ENCODE measurements around the gene AXIN1. TPM values are rescaled to one million over a fixed set of nuclear protein-coding genes. Genes with fewer than 3 reads are reported as not detected.
A peak's percentile ranks its signal among the peaks of the same experiment; 100 is the strongest.

AXIN1 gene
- total RNA-seq, 1 experiment from 2014 or later, result 53.3 TPM

DNA sequence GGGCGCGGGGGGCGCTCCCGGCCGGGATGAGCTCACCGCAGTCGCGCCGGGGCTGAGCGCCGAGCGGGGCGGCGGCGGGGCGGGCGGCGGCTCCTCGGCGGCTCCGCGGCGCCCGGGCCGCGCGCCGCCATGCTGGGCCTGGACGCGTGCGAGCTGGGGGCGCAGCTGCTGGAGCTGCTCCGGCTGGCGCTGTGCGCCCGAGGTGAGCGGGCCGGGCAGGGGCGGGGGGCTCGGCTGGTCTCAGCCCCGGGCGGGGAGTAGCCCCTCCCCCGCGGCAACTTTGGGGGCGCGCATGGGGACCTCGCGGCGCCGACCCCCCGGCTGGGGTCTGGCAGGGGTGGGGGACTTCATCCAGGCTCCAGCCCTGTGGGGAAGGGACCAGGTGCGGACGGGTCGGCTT lies 72.0 kb downstream of the AXIN1 start, which contains the start of gene ARHGDIG:
ARHGDIG (plus strand) TSS at position 40 of the 400 bp plus-strand sequence; CDS start at position 130, 90 bp downstream.
- intact Hi-C loops (cut with micrococcal nuclease; ENCODE audit: unreplicated experiment), result no loop called here
- CTCF ChIA-PET, result no interaction called here
- peak within 1 kb of the TSS; percentile 18 to 25; a peak in 3 of 4 replicates for H3K4me3 ChIP-seq (ENCODE audit: low read depth in 2 of 2, low read length in 2 of 2)
- in situ Hi-C loops (cut with HindIII; ENCODE audit: low pct_unique_long_range_greater_than_20kb, low sequenced_read_pairs), result no loop called here
- DNase-seq (ENCODE audit: low read depth, low spot score) (no peak), ATAC-seq (no peak)
- POLR2A ChIA-PET, result no interaction called here
- no peaks in the 10 kb centered on the region for H3K36me3 ChIP-seq (ENCODE audit: control insufficient read depth, insufficient read depth, low read length)
- H3K9me3 ChIP-seq (ENCODE audit: control insufficient read depth, insufficient read depth, low read depth, low read length), result no peaks in the 10 kb centered on the region
- H3K27ac ChIP-seq (ENCODE audit: low read length), result no peak within 1 kb of the TSS
- no TSS peak for BruUV-seq (replicated peaks)
- H3K27me3 ChIP-seq (ENCODE audit: control insufficient read depth, insufficient read depth, low read length), result no peaks in the 10 kb centered on the region
- peaks cover 5% of the 10 kb centered on the region for H3K4me1 ChIP-seq (ENCODE audit: control insufficient read depth, insufficient read depth, low read length)
- TF ChIP-seq SIN3A (IDR thresholded peaks at IDR 0.05; ENCODE audit: borderline replicate concordance, insufficient read depth, low read depth, low read length) (no peak), POLR2AphosphoS5 (IDR thresholded peaks at IDR 0.05; ENCODE audit: low read depth, low read length) (no peak), CTCF (IDR thresholded peaks at IDR 0.05) (no peak), TCF7L2 (IDR thresholded peaks at IDR 0.05; ENCODE audit: low read depth, low read length) (no peak)

GRCh38 chr16:280005-280460 lies 72.5 kb downstream of the AXIN1 start:
- intact Hi-C loops (cut with micrococcal nuclease; ENCODE audit: unreplicated experiment), result no loop called here
- Histone ChIP-seq H3K4me1 (ENCODE audit: control insufficient read depth, insufficient read depth, low read length) (peaks cover 5% of the 10 kb centered on the region), H3K9me3 (ENCODE audit: control insufficient read depth, insufficient read depth, low read depth, low read length) (no peaks in the 10 kb centered on the region), H3K27ac (ENCODE audit: low read length) (no peak overlapping the region), H3K36me3 (ENCODE audit: control insufficient read depth, insufficient read depth, low read length) (no peaks in the 10 kb centered on the region), H3K4me3 (ENCODE audit: low read depth in 2 of 2, low read length in 2 of 2) (peak overlapping the region in 1 of 2 experiments; percentile 20; a peak in 2 of 4 replicates), H3K27me3 (ENCODE audit: control insufficient read depth, insufficient read depth, low read length) (no peaks in the 10 kb centered on the region)
- no TSS peak for BruUV-seq (replicated peaks)
- in situ Hi-C loops (cut with HindIII; ENCODE audit: low pct_unique_long_range_greater_than_20kb, low sequenced_read_pairs), result no loop called here
- ATAC-seq (no peak), DNase-seq (ENCODE audit: low read depth, low spot score) (no peak)
- no peak for TF ChIP-seq TCF7L2 (IDR thresholded peaks at IDR 0.05; ENCODE audit: low read depth, low read length)
- TF ChIP-seq, protein P1, sequence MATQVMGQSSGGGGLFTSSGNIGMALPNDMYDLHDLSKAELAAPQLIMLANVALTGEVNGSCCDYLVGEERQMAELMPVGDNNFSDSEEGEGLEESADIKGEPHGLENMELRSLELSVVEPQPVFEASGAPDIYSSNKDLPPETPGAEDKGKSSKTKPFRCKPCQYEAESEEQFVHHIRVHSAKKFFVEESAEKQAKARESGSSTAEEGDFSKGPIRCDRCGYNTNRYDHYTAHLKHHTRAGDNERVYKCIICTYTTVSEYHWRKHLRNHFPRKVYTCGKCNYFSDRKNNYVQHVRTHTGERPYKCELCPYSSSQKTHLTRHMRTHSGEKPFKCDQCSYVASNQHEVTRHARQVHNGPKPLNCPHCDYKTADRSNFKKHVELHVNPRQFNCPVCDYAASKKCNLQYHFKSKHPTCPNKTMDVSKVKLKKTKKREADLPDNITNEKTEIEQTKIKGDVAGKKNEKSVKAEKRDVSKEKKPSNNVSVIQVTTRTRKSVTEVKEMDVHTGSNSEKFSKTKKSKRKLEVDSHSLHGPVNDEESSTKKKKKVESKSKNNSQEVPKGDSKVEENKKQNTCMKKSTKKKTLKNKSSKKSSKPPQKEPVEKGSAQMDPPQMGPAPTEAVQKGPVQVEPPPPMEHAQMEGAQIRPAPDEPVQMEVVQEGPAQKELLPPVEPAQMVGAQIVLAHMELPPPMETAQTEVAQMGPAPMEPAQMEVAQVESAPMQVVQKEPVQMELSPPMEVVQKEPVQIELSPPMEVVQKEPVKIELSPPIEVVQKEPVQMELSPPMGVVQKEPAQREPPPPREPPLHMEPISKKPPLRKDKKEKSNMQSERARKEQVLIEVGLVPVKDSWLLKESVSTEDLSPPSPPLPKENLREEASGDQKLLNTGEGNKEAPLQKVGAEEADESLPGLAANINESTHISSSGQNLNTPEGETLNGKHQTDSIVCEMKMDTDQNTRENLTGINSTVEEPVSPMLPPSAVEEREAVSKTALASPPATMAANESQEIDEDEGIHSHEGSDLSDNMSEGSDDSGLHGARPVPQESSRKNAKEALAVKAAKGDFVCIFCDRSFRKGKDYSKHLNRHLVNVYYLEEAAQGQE (IDR thresholded peaks at IDR 0.05; ENCODE audit: insufficient read depth in 1 of 2, low read depth in 2 of 2, low read length in 1 of 2), result no peak
- no peak for TF ChIP-seq SIN3A (IDR thresholded peaks at IDR 0.05; ENCODE audit: borderline replicate concordance, insufficient read depth, low read depth, low read length)
- ChIA-PET POLR2A (interaction anchor here (0.6 to 0.7 kb wide), 2 partner anchors 11 to 14 kb away, joined by 3 to 4 read pairs; no protein-coding TSS in a partner anchor), CTCF (no interaction called here)

DNA sequence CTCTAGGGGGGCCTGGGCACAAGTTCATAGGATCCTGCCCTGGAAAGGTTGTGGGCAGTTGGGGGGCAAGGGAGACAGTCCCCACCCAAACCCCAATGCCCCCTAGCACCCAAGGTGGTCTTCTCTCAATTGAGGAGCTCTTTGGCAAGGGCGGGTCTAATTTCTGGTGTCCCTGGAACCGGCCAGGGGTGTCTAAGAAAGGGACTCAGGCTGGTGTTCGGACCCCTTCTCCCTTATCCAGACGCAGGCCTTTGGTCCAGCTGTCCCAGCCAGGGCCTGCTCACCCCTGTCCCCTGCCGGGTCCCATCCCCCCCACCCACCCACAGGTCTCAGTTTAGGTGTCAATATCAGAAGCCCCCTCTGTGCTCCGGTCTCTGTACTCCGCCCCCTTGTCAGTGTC lies 73.0 kb downstream of the AXIN1 start:
- in situ Hi-C loops (cut with HindIII; ENCODE audit: low pct_unique_long_range_greater_than_20kb, low sequenced_read_pairs), result no loop called here
- ChIA-PET POLR2A (interaction anchor here (0.6 to 0.7 kb wide), 2 partner anchors 11 to 14 kb away, joined by 3 to 4 read pairs; no protein-coding TSS in a partner anchor), CTCF (interaction anchor here (0.6 kb wide), 1 partner anchor 59 kb away, joined by 7 read pairs; no protein-coding TSS in a partner anchor)
- Histone ChIP-seq H3K27ac (ENCODE audit: low read length) (no peak overlapping the region), H3K27me3 (ENCODE audit: control insufficient read depth, insufficient read depth, low read length) (no peaks in the 10 kb centered on the region), H3K36me3 (ENCODE audit: control insufficient read depth, insufficient read depth, low read length) (no peaks in the 10 kb centered on the region), H3K4me1 (ENCODE audit: control insufficient read depth, insufficient read depth, low read length) (peaks cover 5% of the 10 kb centered on the region), H3K4me3 (ENCODE audit: low read depth in 2 of 2, low read length in 2 of 2) (no peak overlapping the region), H3K9me3 (ENCODE audit: control insufficient read depth, insufficient read depth, low read depth, low read length) (no peaks in the 10 kb centered on the region)
- no TSS peak for BruUV-seq (replicated peaks)
- DNase-seq (ENCODE audit: low read depth, low spot score) (no peak), ATAC-seq (no peak)
- TF ChIP-seq, protein P1 (IDR thresholded peaks at IDR 0.05; ENCODE audit: insufficient read depth in 1 of 2, low read depth in 2 of 2, low read length in 1 of 2), result no peak
- TF ChIP-seq CTCF (IDR thresholded peaks at IDR 0.05) (no peak), SIN3A (IDR thresholded peaks at IDR 0.05; ENCODE audit: borderline replicate concordance, insufficient read depth, low read depth, low read length) (no peak)
- intact Hi-C loops (cut with micrococcal nuclease; ENCODE audit: unreplicated experiment), result no loop called here
